HG03457 (cell line): ENCODE data around the gene ATP8A2.
"Not testable (repeated sequence)": the region's sequence is repeated elsewhere in the genome, so short reads cannot be mapped to it uniquely, and the experiment has no call there.

ENCODE experiments used
- ATAC-seq: cut with Tn5 transposase; IDR thresholded peaks from one replicate; pipeline ENCODE4 v1.9.1; 2021; ENCODE audit warnings: moderate number of reproducible peaks; ENCODE audit not compliant: unreplicated experiment

ATP8A2 gene

GRCh38 chr13:25371875-25372283 lies at the start of gene ATP8A2:
Gene ATP8A2, plus strand, starts transcription at chr13:25371974. Its CDS starts 239 bp downstream, at chr13:25372213.
- ATAC-seq = no peak

- ATAC-seq = no peak
Measured at GRCh38 chr13:25324100-25324499, 47.7 kb upstream of the ATP8A2 start.

GRCh38 chr13:25329706-25330105 lies 42.1 kb upstream of the ATP8A2 start:
- no peak for ATAC-seq

- ATAC-seq = no peak
Measured at GRCh38 chr13:25330541-25330940, 41.2 kb upstream of the ATP8A2 start.

- no peak for ATAC-seq
Measured at GRCh38 chr13:25335856-25336255, 35.9 kb upstream of the ATP8A2 start.

- no peak for ATAC-seq
Measured at GRCh38 chr13:25345576-25345975, 26.2 kb upstream of the ATP8A2 start.

GRCh38 chr13:25347151-25347550 lies 24.6 kb upstream of the ATP8A2 start:
- ATAC-seq = no peak

- ATAC-seq = no peak
Measured at GRCh38 chr13:25351404-25351803, 20.4 kb upstream of the ATP8A2 start.

GRCh38 chr13:25352230-25352629 lies 19.5 kb upstream of the ATP8A2 start:
- no peak for ATAC-seq

- ATAC-seq = no peak
Measured at GRCh38 chr13:25352806-25353205, 19.0 kb upstream of the ATP8A2 start.

GRCh38 chr13:25353344-25353743 lies 18.4 kb upstream of the ATP8A2 start:
- no peak for ATAC-seq

GRCh38 chr13:25354377-25354776 lies 17.4 kb upstream of the ATP8A2 start:
- no peak for ATAC-seq

GRCh38 chr13:25360443-25360842 lies 11.3 kb upstream of the ATP8A2 start:
- not testable (repeated sequence) for ATAC-seq

- ATAC-seq = no peak
Measured at GRCh38 chr13:25365720-25366235, 6.0 kb upstream of the ATP8A2 start.

GRCh38 chr13:25371158-25371874 lies 458 bp upstream of the ATP8A2 start:
- ATAC-seq = no peak

- no peak for ATAC-seq
Measured at GRCh38 chr13:25372284-25373081, 709 bp downstream of the ATP8A2 start.

- no peak for ATAC-seq
Measured at GRCh38 chr13:25375727-25376358, 4.1 kb downstream of the ATP8A2 start.

GRCh38 chr13:25377244-25377962 lies 5.6 kb downstream of the ATP8A2 start:
- ATAC-seq = no peak

- no peak for ATAC-seq
Measured at GRCh38 chr13:25378528-25378927, 6.8 kb downstream of the ATP8A2 start.

- ATAC-seq = no peak
Measured at GRCh38 chr13:25379011-25379410, 7.2 kb downstream of the ATP8A2 start.

GRCh38 chr13:25380082-25380481 lies 8.3 kb downstream of the ATP8A2 start:
- ATAC-seq = no peak
